Smooth muscle cell of the pulmonary artery (primary cell): ENCODE measurements around the gene NPEPL1. TPM values are rescaled to one million over a fixed set of nuclear protein-coding genes. Genes with fewer than 3 reads are reported as not detected.

ENCODE experiments used
- total RNA-seq: library from RNA; depleted of rRNA; stranded (reverse); fragments of >200 nt; gene quantifications from 2 replicates; pipeline ENCODE4 v1.2.3, GENCODE V29; 2014

NPEPL1 gene, protein sequence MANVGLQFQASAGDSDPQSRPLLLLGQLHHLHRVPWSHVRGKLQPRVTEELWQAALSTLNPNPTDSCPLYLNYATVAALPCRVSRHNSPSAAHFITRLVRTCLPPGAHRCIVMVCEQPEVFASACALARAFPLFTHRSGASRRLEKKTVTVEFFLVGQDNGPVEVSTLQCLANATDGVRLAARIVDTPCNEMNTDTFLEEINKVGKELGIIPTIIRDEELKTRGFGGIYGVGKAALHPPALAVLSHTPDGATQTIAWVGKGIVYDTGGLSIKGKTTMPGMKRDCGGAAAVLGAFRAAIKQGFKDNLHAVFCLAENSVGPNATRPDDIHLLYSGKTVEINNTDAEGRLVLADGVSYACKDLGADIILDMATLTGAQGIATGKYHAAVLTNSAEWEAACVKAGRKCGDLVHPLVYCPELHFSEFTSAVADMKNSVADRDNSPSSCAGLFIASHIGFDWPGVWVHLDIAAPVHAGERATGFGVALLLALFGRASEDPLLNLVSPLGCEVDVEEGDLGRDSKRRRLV
- 19.4 and 28.2 TPM in 2 replicates for total RNA-seq

GRCh38 chr20:58692579-58693225 lies at the start of gene NPEPL1:
TSS of gene NPEPL1 (plus strand) at chr20:58692800. CDS start at chr20:58692901, 101 bp downstream.

GRCh38 chr20:58650776-58651558 lies 41.6 kb upstream of the NPEPL1 start, which contains the start of gene STX16:
TSS of gene STX16 (plus strand) at chr20:58651283. CDS start at chr20:58652007, 724 bp downstream.

Other genes starting within 250 kb of the NPEPL1 start
- gene APCDD1L, start 177.4 kb upstream of the NPEPL1 start, total RNA-seq: 28.7 and 173 TPM in 2 replicates
- gene STX16, start 41.5 kb upstream of the NPEPL1 start, total RNA-seq: 61.1 and 95.4 TPM in 2 replicates
- gene GNAS-AS1, start 158.1 kb downstream of the NPEPL1 start, total RNA-seq: 0.72 and 1.2 TPM in 2 replicates
- 571 and 741 TPM in 2 replicates for gene GNAS, start 159.9 kb downstream of the NPEPL1 start, total RNA-seq